ENCODE measurements around the gene GPX2.

Gene GPX2

DNA sequence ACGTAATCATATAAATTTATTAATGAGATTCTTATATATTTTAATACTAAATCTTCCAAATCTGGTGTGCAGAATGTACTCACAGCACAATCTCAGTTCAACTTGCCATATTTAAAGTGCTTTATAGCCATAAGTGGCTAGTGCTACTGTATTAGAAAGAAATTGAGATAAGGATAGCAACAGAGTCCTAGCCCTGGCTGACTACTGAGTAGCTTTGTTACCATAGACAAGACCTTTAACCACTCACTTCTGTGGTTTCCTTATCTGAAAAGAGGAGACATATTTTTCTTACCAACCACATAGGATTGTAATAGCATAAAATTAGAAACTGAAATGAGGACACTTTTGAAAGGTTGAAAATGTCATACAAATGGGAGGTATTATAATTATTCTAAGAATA is 30.3 kb downstream of the GPX2 start:
- no peak for DNase-seq

GRCh38 chr14:64910847-64911495 is 31.6 kb downstream of the GPX2 start:
- no peak for DNase-seq

DNA sequence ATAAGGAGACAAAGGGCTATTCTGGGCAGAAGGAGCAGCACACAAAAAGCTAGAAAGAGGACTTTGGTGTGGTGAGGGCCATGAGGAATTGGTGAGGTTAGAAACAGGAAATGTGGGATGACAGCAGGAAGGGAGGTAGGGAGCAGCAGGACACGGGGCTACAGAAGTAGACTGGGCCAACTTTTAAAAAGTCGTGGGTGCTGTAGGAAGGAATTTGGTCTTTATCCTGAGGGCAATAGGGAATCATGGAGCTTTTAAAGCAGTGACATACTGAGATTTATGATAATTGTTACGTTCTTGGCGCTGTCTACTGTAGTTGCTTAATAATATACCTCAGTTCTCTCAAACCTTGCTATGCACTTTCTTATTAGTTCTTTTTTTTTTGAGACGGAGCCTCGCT is 36.5 kb downstream of the GPX2 start:
- DNase-seq = no peak

DNA sequence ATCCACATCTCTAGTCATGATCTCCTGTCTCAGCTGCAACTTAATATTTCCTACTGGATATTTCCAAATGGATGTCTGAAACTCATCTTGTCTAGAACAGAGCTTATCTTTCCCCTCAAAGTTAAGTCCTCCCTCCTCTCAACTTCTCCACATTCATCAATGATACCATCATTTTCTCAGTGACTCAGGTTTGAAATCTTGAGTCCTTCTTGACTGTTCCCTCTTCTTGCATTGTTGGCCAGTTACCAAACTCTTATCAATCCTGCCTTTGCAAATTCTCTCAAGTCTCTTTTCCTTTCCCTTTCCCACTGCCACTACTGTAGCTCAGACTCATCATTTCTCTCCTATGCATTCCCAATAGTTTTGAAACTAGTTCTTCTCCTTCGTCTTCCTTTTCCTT is 42.6 kb downstream of the GPX2 start:
- no peak for DNase-seq

GRCh38 chr14:64891839-64892375 is 50.6 kb downstream of the GPX2 start:
- no peak for DNase-seq

- no peak for DNase-seq
These were observed 51.2 kb downstream of the GPX2 start for GRCh38 chr14:64891173-64891838.

DNA sequence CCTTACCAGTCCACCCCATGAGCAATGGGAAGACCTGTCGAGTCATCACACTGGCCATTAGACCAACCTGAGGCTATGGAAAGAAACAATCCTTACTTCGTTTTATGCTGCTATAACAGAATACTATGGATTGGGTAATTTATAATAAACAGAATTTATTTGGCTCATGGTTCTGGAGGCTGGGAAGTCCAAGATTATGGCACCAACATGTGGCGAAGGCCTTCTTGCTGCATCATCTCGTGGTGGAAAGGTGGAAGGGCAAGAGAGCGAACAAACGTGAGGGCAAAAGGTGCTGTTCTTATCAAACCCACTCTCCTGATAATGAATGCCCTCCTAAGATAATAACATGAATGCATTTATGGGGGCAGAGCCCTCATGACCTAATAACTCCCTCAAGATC is 53.2 kb downstream of the GPX2 start:
- no peak for DNase-seq

Data from activated naive CD4-positive, alpha-beta T cell (primary cell).